Astrocyte of the cerebellum (primary cell): Measurements from ENCODE around the gene CIC.

ENCODE experiments used
- DNase-seq: peaks from one replicate; pipeline ENCODE4 v3.0.0-alpha.2; 2011; ENCODE audit warnings: low read depth
- H3K4me3 ChIP-seq: 2 replicates; pipeline ENCODE4 v1.5.1; 2011; ENCODE audit warnings: mild to moderate bottlenecking, low read depth, low read length, moderate library complexity
- in situ Hi-C: cut with HindIII; loops from 2 replicates; pipeline ENCODE4 v1.10.0; 2017; ENCODE audit warnings: low sequenced_read_pairs
- TF ChIP-seq, protein P1 (sequence below): IDR thresholded peaks from 2 replicates; pipeline ENCODE4 v1.5.1; 2012; ENCODE audit warnings: low read length, low read depth, moderate library complexity, mild to moderate bottlenecking; ENCODE audit errors: missing control alignments

CIC gene

DNA sequence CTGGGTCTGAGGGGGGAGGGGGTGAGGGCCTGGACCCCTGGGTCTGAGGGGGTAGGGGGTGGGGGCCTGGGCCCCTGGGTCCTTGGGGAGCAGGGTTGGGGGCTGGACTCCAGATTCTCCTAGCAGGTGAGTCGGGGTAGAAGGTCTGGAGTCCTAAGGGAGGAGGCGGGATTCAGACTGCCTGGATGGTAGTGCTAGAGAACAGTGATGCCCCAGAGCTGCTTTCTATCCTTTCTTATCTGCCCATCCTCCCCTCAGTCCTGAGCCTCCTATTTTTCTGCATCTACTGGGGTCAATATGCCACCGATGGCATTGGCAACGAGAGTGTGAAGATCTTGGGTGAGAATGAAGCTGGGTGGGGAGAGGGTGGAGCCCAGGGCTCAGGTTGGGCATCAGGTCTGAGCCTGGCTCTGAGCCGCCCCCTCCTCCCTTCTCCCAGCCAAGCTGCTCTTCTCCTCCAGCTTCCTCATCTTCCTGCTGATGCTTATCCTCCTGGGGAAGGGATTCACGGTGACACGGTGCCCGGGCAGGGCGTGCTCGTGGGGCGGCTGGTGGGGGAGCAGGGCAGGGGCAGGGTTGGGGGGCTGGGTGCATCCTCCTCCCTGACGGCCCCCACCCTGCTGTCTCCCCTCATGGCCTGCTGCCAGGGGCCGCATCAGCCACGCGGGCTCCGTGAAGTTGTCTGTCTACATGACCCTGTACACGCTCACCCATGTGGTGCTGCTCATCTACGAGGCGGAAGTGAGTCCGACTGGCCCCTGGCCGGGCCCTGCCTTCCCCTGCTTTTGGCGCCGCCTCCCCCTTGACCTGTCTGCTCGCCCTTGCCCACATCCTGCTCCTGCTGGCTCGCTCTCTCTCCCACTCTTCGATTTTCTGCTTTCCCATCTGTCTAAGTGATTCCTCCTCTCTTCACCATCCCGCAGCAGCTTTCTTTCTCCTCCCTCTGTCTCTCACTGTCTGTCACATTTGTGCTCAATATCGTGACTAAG, 47.5 kb downstream of the CIC start:
- in situ Hi-C loops: no loop called here
- H3K4me3 ChIP-seq: no peak overlapping the region
- TF ChIP-seq, protein P1, sequence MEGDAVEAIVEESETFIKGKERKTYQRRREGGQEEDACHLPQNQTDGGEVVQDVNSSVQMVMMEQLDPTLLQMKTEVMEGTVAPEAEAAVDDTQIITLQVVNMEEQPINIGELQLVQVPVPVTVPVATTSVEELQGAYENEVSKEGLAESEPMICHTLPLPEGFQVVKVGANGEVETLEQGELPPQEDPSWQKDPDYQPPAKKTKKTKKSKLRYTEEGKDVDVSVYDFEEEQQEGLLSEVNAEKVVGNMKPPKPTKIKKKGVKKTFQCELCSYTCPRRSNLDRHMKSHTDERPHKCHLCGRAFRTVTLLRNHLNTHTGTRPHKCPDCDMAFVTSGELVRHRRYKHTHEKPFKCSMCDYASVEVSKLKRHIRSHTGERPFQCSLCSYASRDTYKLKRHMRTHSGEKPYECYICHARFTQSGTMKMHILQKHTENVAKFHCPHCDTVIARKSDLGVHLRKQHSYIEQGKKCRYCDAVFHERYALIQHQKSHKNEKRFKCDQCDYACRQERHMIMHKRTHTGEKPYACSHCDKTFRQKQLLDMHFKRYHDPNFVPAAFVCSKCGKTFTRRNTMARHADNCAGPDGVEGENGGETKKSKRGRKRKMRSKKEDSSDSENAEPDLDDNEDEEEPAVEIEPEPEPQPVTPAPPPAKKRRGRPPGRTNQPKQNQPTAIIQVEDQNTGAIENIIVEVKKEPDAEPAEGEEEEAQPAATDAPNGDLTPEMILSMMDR: no peak
- no peak for DNase-seq

DNA sequence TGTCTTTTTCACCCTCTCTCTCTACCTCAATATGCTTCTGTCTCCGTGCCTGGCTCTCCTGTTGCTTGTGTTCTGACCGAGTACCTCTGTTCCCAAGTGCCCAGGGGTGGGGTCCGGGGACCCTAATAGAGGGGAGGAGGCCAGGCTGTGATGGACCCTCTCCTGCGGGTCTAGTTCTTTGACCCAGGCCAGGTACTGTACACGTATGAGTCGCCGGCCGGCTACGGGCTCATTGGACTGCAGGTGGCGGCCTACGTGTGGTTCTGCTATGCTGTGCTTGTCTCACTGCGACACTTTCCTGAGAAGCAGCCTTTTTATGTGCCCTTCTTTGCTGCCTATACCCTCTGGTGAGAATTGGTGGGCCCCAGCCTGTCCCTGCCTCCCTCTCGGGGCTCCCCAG, 48.5 kb downstream of the CIC start:
- no peak for DNase-seq
- in situ Hi-C loops: no loop called here
- TF ChIP-seq, protein P1: no peak
- H3K4me3 ChIP-seq: no peak overlapping the region

DNA sequence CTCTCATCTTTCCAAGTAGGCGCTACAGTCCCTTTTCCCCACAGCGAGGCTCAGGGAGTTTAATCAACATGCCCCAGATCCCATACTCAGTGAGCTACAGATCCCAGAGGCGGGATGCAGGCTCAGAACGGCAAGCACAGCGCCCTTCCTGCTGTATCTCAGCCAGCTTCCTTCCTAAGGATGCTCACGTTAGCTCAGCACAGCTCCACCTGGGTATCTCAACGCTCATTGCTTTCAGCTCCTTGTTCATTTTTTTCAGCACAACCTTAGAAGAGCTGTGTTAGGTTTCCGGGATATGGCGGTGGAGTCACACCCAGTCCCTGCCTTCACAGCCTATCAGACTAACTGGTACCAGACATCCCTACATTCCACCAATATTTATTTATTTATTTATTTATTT, 53.3 kb downstream of the CIC start:
- TF ChIP-seq, protein P1: no peak
- no peak for DNase-seq
- in situ Hi-C loops: no loop called here
- no peak overlapping the region for H3K4me3 ChIP-seq

DNA sequence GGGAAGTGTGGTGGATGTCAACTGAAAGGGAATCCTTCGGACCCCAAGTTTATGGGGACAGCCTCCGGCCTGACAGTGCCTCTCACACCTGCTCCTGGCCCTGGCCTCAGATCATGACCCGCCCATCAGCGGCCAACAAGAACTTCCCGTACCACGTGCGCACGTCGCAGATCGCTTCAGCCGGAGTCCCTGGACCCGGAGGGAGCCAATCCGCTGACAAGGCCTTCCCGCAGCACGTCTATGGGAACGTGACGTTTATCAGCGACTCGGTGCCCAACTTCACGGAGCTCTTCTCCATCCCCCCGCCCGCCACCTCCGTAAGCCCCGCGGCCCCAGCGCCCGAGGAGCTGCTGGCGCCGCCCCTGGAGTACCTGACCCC, 54.4 kb downstream of the CIC start:
- H3K4me3 ChIP-seq: no peak overlapping the region
- in situ Hi-C loops: no loop called here
- TF ChIP-seq, protein P1: no peak
- DNase-seq: no peak

DNA sequence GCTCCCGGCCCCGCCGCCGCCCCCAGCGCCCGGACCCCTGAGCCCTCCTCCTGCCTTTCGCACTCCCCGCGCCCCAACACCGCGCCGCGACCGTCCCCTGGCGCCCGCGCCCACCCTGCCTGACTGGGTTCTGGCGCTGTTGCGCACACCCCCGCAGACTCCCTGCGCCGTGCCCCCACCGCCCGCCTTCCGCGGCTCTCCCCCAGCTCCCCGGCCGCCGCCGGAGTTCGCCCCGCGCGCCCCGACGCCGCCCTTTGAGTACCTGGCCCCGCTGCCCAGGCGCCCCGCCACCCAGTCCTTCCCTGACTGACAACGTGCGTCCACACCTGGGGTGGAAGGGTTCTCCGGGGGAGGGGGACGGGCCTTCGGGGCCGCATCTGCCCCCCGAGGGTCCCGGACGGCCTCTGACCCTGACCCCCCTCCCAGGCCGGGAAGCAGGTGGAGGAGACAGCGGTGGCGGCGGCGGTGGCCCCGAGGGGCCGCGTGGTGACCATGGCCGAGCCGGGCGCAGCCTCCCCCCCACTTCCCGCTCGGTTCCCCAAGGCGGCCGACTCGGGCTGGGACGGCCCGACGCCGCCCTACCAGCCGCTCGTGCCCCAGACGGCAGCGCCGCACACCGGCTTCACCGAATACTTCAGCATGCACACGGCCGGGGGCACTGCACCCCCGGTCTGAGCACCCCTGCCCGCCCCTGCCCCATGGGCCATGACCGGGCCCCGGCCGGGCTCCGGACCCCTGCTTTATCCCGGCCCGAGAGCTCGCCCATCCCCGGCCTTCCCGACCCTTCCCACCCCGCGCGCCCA, 55.0 kb downstream of the CIC start:
- no peak for DNase-seq
- in situ Hi-C loops: no loop called here
- H3K4me3 ChIP-seq: no peak overlapping the region

More for the DNA sequence above, 55.0 kb downstream of the CIC start:
- TF ChIP-seq, protein P1: no peak
